Adrenal gland (tissue), 5 donors: ENCODE results near the gene GTPBP1.

Source experiments
- POLR2A ChIP-seq, 2 donors: fragments of 450-650 bp; IDR thresholded peaks; one replicate each; pipeline ENCODE4 v1.6.1; 2017; ENCODE audit warnings: antibody characterized with exemption in 2 of 2, mild to moderate bottlenecking in 2 of 2, moderate library complexity in 1 of 2
- TF ChIP-seq, protein P1 (sequence below), 6 experiments: fragments of 450-650 bp in 4 of 6; fragments of 200-600 bp in 2 of 6; sonication (generic) in 1 of 6; IDR thresholded peaks; 1 replicate in 5 of 6; 2 replicates in 1 of 6; pipeline versions ENCODE4 v1.5.1 to v1.8.0; 2016 to 2021; ENCODE audit warnings: antibody characterized with exemption in 6 of 6, mild to moderate bottlenecking in 2 of 6, moderate library complexity in 1 of 6
- donor health status: DM: no; HTN: no; CAD: no.

DNA sequence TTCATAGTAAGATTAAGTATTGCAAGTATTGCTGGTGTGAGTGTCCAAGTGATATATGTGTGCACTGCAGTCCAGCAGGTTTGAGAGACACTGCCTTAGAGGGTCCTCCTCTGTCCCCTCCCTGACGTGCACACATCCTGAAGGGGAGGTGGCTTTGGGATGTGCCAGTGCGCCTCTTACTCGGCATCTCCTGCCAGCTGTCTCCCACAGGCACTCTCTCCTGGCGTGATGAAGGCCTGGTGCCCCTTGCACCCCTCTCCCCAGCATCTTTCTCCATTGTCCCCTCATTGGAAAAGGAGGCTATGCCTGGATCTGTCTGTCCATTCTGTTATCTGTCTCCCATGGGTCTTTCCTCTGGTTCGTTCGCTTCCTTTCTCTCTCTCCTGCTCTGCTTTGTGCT lies 24.2 kb downstream of the GTPBP1 start:
- TF ChIP-seq, protein P1, sequence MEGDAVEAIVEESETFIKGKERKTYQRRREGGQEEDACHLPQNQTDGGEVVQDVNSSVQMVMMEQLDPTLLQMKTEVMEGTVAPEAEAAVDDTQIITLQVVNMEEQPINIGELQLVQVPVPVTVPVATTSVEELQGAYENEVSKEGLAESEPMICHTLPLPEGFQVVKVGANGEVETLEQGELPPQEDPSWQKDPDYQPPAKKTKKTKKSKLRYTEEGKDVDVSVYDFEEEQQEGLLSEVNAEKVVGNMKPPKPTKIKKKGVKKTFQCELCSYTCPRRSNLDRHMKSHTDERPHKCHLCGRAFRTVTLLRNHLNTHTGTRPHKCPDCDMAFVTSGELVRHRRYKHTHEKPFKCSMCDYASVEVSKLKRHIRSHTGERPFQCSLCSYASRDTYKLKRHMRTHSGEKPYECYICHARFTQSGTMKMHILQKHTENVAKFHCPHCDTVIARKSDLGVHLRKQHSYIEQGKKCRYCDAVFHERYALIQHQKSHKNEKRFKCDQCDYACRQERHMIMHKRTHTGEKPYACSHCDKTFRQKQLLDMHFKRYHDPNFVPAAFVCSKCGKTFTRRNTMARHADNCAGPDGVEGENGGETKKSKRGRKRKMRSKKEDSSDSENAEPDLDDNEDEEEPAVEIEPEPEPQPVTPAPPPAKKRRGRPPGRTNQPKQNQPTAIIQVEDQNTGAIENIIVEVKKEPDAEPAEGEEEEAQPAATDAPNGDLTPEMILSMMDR (IDR thresholded peaks at IDR 0.05), result no peak
- TF ChIP-seq POLR2A (IDR thresholded peaks at IDR 0.05), result no peak
